HEK293 (cell line): ENCODE measurements around the gene ZBED3.

Experiments used
- CTCF ChIA-PET: fragments of 350-600 bp; formaldehyde crosslinking; extraction: SDS; loops from one replicate; lab custom pipeline; 2021; ENCODE audit warnings: antibody characterized with exemption; lab: Yijun Ruan, JAX
- POLR2A ChIA-PET: fragments of 300-600 bp; formaldehyde crosslinking; extraction: SDS; loops from one replicate; lab custom pipeline; 2020; ENCODE audit warnings: antibody characterized with exemption, inconsistent platforms; lab: Yijun Ruan, JAX
- H3K27ac ChIP-seq: fragments of 200-500 bp; sonication (Bioruptor generic); 2 replicates; pipeline ENCODE4 v1.5.1; 2014; ENCODE audit warnings: low read depth, low read length, control low read depth, inconsistent platforms; ENCODE audit errors: extremely low read depth
- H3K36me3 ChIP-seq, 2 experiments: fragments of 200-500 bp in 1 of 2; sonication (Bioruptor generic) in 1 of 2; 1 replicate in 1 of 2; 2 replicates in 1 of 2; pipeline ENCODE4 v1.5.1; 2014 to 2017; ENCODE audit warnings: inconsistent platforms in 2 of 2, low read length in 2 of 2; ENCODE audit not compliant: control insufficient read depth in 2 of 2, insufficient read depth in 1 of 2
- H3K4me1 ChIP-seq: fragments of 200-500 bp; sonication (Bioruptor generic); 2 replicates; pipeline ENCODE4 v1.5.1; 2014; ENCODE audit warnings: mild to moderate bottlenecking, low read length, inconsistent platforms; ENCODE audit not compliant: control insufficient read depth, insufficient read depth
- H3K4me3 ChIP-seq: 2 replicates; pipeline ENCODE4 v1.5.1; 2011; ENCODE audit warnings: low read depth, mild to moderate bottlenecking, control low read depth, low read length, moderate library complexity
- H3K9me3 ChIP-seq: fragments of 200-500 bp; sonication (Bioruptor generic); 2 replicates; pipeline ENCODE4 v1.5.1; 2014; ENCODE audit warnings: low read depth, low read length, inconsistent platforms; ENCODE audit not compliant: control insufficient read depth, insufficient read depth
- CTCF ChIP-seq: fragments of 450-650 bp; formaldehyde crosslinking; IDR thresholded peaks from 2 replicates; pipeline ENCODE4 v1.5.1; 2016; ENCODE audit warnings: missing biosample characterization, missing genetic modification characterization
- HOXD13 ChIP-seq: sonication (generic); formaldehyde crosslinking; IDR thresholded peaks from 2 replicates; pipeline ENCODE4 v1.8.0; 2022; ENCODE audit warnings: missing genetic modification reagents, borderline replicate concordance
- MYNN ChIP-seq: fragments of 450-650 bp; formaldehyde crosslinking; IDR thresholded peaks from 2 replicates; pipeline ENCODE4 v1.5.1; 2016; ENCODE audit warnings: missing biosample characterization, missing genetic modification characterization, borderline replicate concordance
- PRDM6 ChIP-seq: fragments of 450-650 bp; formaldehyde crosslinking; IDR thresholded peaks from 2 replicates; pipeline ENCODE4 v1.5.1; 2017; ENCODE audit warnings: missing biosample characterization, missing genetic modification characterization
- TSHZ1 ChIP-seq: fragments of 450-650 bp; formaldehyde crosslinking; IDR thresholded peaks from 2 replicates; pipeline ENCODE4 v1.5.1; 2016; ENCODE audit warnings: missing biosample characterization, missing genetic modification characterization, borderline replicate concordance
- ZNF132 ChIP-seq: fragments of 450-650 bp; formaldehyde crosslinking; IDR thresholded peaks from 2 replicates; pipeline ENCODE4 v1.5.1; 2017; ENCODE audit warnings: missing biosample characterization, missing genetic modification characterization, borderline replicate concordance
- ZNF138 ChIP-seq: fragments of 450-650 bp; formaldehyde crosslinking; IDR thresholded peaks from 2 replicates; pipeline ENCODE4 v1.5.1; 2016; ENCODE audit warnings: missing biosample characterization, missing genetic modification characterization, borderline replicate concordance
- ZNF16 ChIP-seq: fragments of 450-650 bp; formaldehyde crosslinking; IDR thresholded peaks from 2 replicates; pipeline ENCODE4 v1.5.1; 2016; ENCODE audit warnings: low read depth, missing biosample characterization, missing genetic modification characterization
- ZNF169 ChIP-seq: fragments of 450-650 bp; formaldehyde crosslinking; IDR thresholded peaks from 2 replicates; pipeline ENCODE4 v1.5.1; 2016; ENCODE audit warnings: missing biosample characterization, missing genetic modification characterization
- ZNF248 ChIP-seq: fragments of 450-650 bp; formaldehyde crosslinking; IDR thresholded peaks from 2 replicates; pipeline ENCODE4 v1.5.1; 2017; ENCODE audit warnings: missing biosample characterization, missing genetic modification characterization
- ZNF561 ChIP-seq: fragments of 450-650 bp; IDR thresholded peaks from 2 replicates; pipeline ENCODE4 v1.5.1; 2018; ENCODE audit warnings: missing biosample characterization, missing genetic modification characterization, borderline replicate concordance
- ZNF580 ChIP-seq: fragments of 450-650 bp; formaldehyde crosslinking; IDR thresholded peaks from 2 replicates; pipeline ENCODE4 v1.5.1; 2016; ENCODE audit warnings: missing biosample characterization, missing genetic modification characterization
- ZNF639 ChIP-seq: fragments of 450-650 bp; formaldehyde crosslinking; IDR thresholded peaks from 2 replicates; pipeline ENCODE4 v1.5.1; 2016; ENCODE audit warnings: missing biosample characterization, missing genetic modification characterization
- ZNF692 ChIP-seq: fragments of 450-650 bp; formaldehyde crosslinking; IDR thresholded peaks from 2 replicates; pipeline ENCODE4 v1.5.1; 2016; ENCODE audit warnings: missing biosample characterization, missing genetic modification characterization
- ZNF701 ChIP-seq: fragments of 450-650 bp; formaldehyde crosslinking; IDR thresholded peaks from 2 replicates; pipeline ENCODE4 v1.5.1; 2016; ENCODE audit warnings: missing biosample characterization, missing genetic modification characterization

ZBED3 gene

GRCh38 chr5:77073667-77074066 is 13.4 kb downstream of the ZBED3 start:
- 0 out of 2 replicates have a peak, but pooled peaks have one; percentile 7 for TF ChIP-seq PRDM6 (tag by site-specific recombination)
- TF ChIP-seq ZNF639 (tag by site-specific recombination): no peak
- CTCF ChIA-PET: no interaction called here

GRCh38 chr5:77066823-77067442 is 20.2 kb downstream of the ZBED3 start:
- no peak for TF ChIP-seq ZNF580 (tag by site-specific recombination)
- peaks cover 22 to 62% of the 10 kb centered on the region in 2 experiments for H3K36me3 ChIP-seq
- no peaks in the 10 kb centered on the region for H3K9me3 ChIP-seq
- no peak overlapping the region for H3K27ac ChIP-seq
- ChIA-PET CTCF (interaction anchor here (2.7 kb wide), 1 partner anchor 10 kb away, joined by 14 read pairs; no protein-coding TSS in a partner anchor), POLR2A (no interaction called here)
- no peaks in the 10 kb centered on the region for H3K4me1 ChIP-seq
- H3K4me3 ChIP-seq: no peak overlapping the region

More at GRCh38 chr5:77073667-77074066, 13.4 kb downstream of the ZBED3 start:
- no peaks in the 10 kb centered on the region; the same call in 1 of the 2 replicates for H3K4me1 ChIP-seq
- no peak overlapping the region for H3K27ac ChIP-seq
- POLR2A ChIA-PET: no interaction called here
- H3K9me3 ChIP-seq: no peaks in the 10 kb centered on the region
- peaks cover 4 to 36% of the 10 kb centered on the region in 2 experiments for H3K36me3 ChIP-seq
- H3K4me3 ChIP-seq: no peak overlapping the region

- ChIA-PET POLR2A (no interaction called here), CTCF (interaction anchor here (2.7 kb wide), 1 partner anchor 11 kb away, joined by 14 read pairs; no protein-coding TSS in a partner anchor)
- Histone ChIP-seq H3K36me3 (peaks cover 26 to 70% of the 10 kb centered on the region in 2 experiments), H3K4me3 (no peak overlapping the region), H3K27ac (no peak overlapping the region), H3K4me1 (no peaks in the 10 kb centered on the region), H3K9me3 (no peaks in the 10 kb centered on the region)
- TF ChIP-seq ZNF138 (tag by site-specific recombination) (no peak), ZNF169 (no peak), ZNF701 (tag by site-specific recombination) (no peak), MYNN (tag by site-specific recombination) (no peak), ZNF248 (tag by site-specific recombination) (no peak), ZNF561 (tag by site-specific recombination) (no peak), ZNF132 (tag by site-specific recombination) (no peak), TSHZ1 (tag by site-specific recombination) (no peak), ZNF16 (tag by site-specific recombination) (no peak), HOXD13 (CRISPR knock-in tag) (no peak), CTCF (tag by site-specific recombination) (no peak), ZNF692 (no peak)
Observed at GRCh38 chr5:77066184-77066583, 20.9 kb downstream of the ZBED3 start.
